OCI-LY7 (cell line): ENCODE results near the gene MAB21L3.

Experiments
- EZH2phosphoT487 ChIP-seq: fragments of 200-600 bp; sonication (generic); IDR thresholded peaks from 2 replicates; pipeline ENCODE4 v1.6.1; 2018; ENCODE audit warnings: low read depth, borderline replicate concordance, mild to moderate bottlenecking, mixed run types, antibody characterized with exemption, low read length, moderate library complexity, mixed read lengths
- TF ChIP-seq, protein P1 (sequence below): fragments of 200-600 bp; sonication (generic); conservative IDR thresholded peaks from 2 replicates; pipeline ENCODE4 v1.5.1; 2014; ENCODE audit warnings: mild to moderate bottlenecking, antibody characterized with exemption, low read length, moderate library complexity, mixed read lengths

DNA sequence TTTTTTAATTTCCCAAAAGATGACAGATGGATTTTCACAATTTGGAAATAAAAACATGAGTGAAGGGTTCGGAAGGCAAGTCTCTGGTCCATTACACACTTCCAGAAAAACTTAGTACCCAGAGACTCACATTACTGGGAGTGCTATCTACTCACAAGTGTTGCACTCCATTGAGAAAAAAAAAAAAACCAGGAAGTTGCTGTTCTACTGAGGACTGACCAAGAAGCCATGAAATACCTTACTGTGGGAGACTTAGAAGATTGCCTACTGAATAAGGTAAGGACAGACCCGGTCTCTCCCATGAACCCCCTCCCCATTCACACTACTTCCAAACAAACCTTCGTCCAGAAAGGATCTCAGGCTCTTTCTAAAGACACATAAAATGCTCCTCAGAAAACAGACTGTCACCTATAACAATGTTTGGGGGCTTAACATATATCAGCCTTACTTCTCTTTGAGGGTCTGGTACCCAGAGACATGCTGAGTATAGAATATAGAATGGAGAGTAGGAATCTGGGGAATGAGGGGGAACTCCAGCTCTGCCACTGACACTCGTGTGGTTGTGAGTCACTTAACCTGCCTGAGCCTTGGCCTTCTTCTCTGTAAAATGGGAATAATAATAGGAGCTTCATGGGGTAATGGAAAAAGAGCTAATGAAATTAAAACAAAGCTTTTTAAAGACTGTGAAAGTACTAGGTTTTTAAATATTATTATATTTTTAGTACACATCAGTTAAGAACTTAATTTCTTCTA, 1.4 kb downstream of the MAB21L3 start:
- TF ChIP-seq, protein P1, sequence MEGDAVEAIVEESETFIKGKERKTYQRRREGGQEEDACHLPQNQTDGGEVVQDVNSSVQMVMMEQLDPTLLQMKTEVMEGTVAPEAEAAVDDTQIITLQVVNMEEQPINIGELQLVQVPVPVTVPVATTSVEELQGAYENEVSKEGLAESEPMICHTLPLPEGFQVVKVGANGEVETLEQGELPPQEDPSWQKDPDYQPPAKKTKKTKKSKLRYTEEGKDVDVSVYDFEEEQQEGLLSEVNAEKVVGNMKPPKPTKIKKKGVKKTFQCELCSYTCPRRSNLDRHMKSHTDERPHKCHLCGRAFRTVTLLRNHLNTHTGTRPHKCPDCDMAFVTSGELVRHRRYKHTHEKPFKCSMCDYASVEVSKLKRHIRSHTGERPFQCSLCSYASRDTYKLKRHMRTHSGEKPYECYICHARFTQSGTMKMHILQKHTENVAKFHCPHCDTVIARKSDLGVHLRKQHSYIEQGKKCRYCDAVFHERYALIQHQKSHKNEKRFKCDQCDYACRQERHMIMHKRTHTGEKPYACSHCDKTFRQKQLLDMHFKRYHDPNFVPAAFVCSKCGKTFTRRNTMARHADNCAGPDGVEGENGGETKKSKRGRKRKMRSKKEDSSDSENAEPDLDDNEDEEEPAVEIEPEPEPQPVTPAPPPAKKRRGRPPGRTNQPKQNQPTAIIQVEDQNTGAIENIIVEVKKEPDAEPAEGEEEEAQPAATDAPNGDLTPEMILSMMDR: no peak
- no peak for TF ChIP-seq EZH2phosphoT487
